GM12878 (cell line): Measurements from ENCODE around the gene DGKA. TPM values are rescaled to one million over a fixed set of nuclear protein-coding genes. Genes with fewer than 3 reads are reported as not detected.

Source experiments
- ATF7 ChIP-seq: fragments of 450-650 bp; IDR thresholded peaks from 2 replicates; pipeline ENCODE4 v1.6.1; 2016; ENCODE audit warnings: low read depth, mild to moderate bottlenecking
- BACH1 ChIP-seq: fragments of 450-650 bp; IDR thresholded peaks from 2 replicates; pipeline ENCODE4 v1.6.1; 2017; ENCODE audit warnings: mild to moderate bottlenecking, borderline replicate concordance
- BCL11A ChIP-seq: IDR thresholded peaks from 2 replicates; pipeline ENCODE4 v1.6.1; 2011; ENCODE audit warnings: low read depth, low read length
- CEBPZ ChIP-seq: fragments of 150-350 bp; IDR thresholded peaks from 2 replicates; pipeline ENCODE4 v1.6.1; 2016; ENCODE audit warnings: low read depth, low read length
- CHD2 ChIP-seq: IDR thresholded peaks from 2 replicates; pipeline ENCODE4 v1.6.1; 2011; ENCODE audit warnings: low read depth, low read length, improper control_type of control experiment, borderline replicate concordance
- DPF2 ChIP-seq: fragments of 450-650 bp; IDR thresholded peaks from 2 replicates; pipeline ENCODE4 v1.6.1; 2017; ENCODE audit warnings: mild to moderate bottlenecking
- ETV6 ChIP-seq, 2 experiments: fragments of 450-650 bp in 1 of 2; IDR thresholded peaks in 1 of 2; conservative IDR thresholded peaks in 1 of 2; 2 replicates each; pipeline ENCODE4 v1.6.1; 2014; ENCODE audit warnings: antibody characterized with exemption in 1 of 2, borderline replicate concordance in 1 of 2, low read depth in 1 of 2, mild to moderate bottlenecking in 1 of 2, moderate library complexity in 1 of 2
- FOS ChIP-seq: IDR thresholded peaks from 3 replicates; pipeline ENCODE4 v1.6.1; 2011; ENCODE audit warnings: borderline replicate concordance; ENCODE audit not compliant: insufficient read length; ENCODE audit errors: extremely low read depth
- GATAD2B ChIP-seq: fragments of 450-650 bp; conservative IDR thresholded peaks from 2 replicates; pipeline ENCODE4 v1.6.1; 2017; ENCODE audit warnings: low read depth, mild to moderate bottlenecking, moderate library complexity
- MEF2A ChIP-seq: IDR thresholded peaks from 2 replicates; pipeline ENCODE4 v1.6.1; 2011; ENCODE audit warnings: low read depth, mild to moderate bottlenecking, low read length, moderate library complexity; ENCODE audit not compliant: insufficient read depth
- NR2C1 ChIP-seq: fragments of 450-650 bp; IDR thresholded peaks from 2 replicates; pipeline ENCODE4 v1.6.1; 2017; ENCODE audit warnings: antibody characterized with exemption, mild to moderate bottlenecking, moderate library complexity
- PRDM15 ChIP-seq: fragments of 450-650 bp; formaldehyde crosslinking; IDR thresholded peaks from 2 replicates; pipeline ENCODE4 v1.4.0; 2020; ENCODE audit warnings: mild to moderate bottlenecking, moderate library complexity
- SMARCA5 ChIP-seq: fragments of 450-650 bp; IDR thresholded peaks from 2 replicates; pipeline ENCODE4 v1.6.1; 2017; ENCODE audit warnings: mild to moderate bottlenecking
- SP1 ChIP-seq: IDR thresholded peaks from one replicate; pipeline ENCODE4 v1.6.1; 2011; ENCODE audit warnings: low read depth, low read length
- SREBF1 ChIP-seq: IDR thresholded peaks from 2 replicates; pipeline ENCODE4 v1.6.1; 2012; ENCODE audit warnings: mild to moderate bottlenecking, low read length
- WRNIP1 ChIP-seq: IDR thresholded peaks from 2 replicates; pipeline ENCODE4 v1.6.1; 2011; ENCODE audit warnings: low read depth, low read length, improper control_type of control experiment, borderline replicate concordance
- ZNF687 ChIP-seq: fragments of 450-650 bp; IDR thresholded peaks from 2 replicates; pipeline ENCODE4 v1.6.1; 2017; ENCODE audit warnings: mild to moderate bottlenecking, moderate library complexity
- polyA plus RNA-seq, 11 experiments: library from polyadenylated mRNA; depleted of rRNA in 4 of 11; unstranded in 6 of 11; stranded (reverse) in 5 of 11; fragments of >200 nt; fragmentation: Nextera tagmentation in 4 of 11; fragmentation: Illumina TruSeq in 1 of 11; extraction: Ambion mirVana in 4 of 11; extraction: Trizol in 1 of 11; gene quantifications; 1 replicate in 1 of 11; 2 replicates in 10 of 11; pipeline versions ENCODE4 v1.2.1 to v1.2.3, GENCODE V29; 2011 to 2016; ENCODE audit warnings: inconsistent platforms in 2 of 11, missing spikeins in 2 of 11, low read depth in 1 of 11
- total RNA-seq, 4 experiments: library from RNA; depleted of rRNA in 3 of 4; stranded (reverse); fragments of >200 nt in 3 of 4; fragmentation: Illumina TruSeq in 1 of 4; extraction: Trizol in 1 of 4; gene quantifications; 2 replicates each; pipeline versions ENCODE4 v1.2.1 to v1.2.3, GENCODE V29; 2013 to 2021
- TF ChIP-seq, protein P1 (sequence below): IDR thresholded peaks from 2 replicates; pipeline ENCODE4 v1.6.1; 2011; ENCODE audit warnings: borderline replicate concordance, low read depth, mild to moderate bottlenecking, moderate library complexity, mixed read lengths, low read length; ENCODE audit not compliant: insufficient read depth; ENCODE audit errors: extremely low read length

DGKA gene
- total and polyA plus RNA-seq, 10 of the 15 experiments (the other 5 are each of a cell fraction or from before 2014, with no cell fraction given), result 14.0 to 65.5 (median 37.1) TPM

- TF ChIP-seq PRDM15 (CRISPR knock-in tag) (no peak), SMARCA5 (no peak), CHD2 (no peak), SP1 (peak; percentile 69), DPF2 (peak; percentile 81), SREBF1 (no peak), ETV6 (conservative IDR thresholded peaks at IDR 0.05 in 1 of 2, IDR thresholded peaks at IDR 0.05 in 1 of 2; ENCODE audit: borderline replicate concordance in 1 of 2, low read depth in 1 of 2) (peak in 1 of 2 experiments; percentile 91; a peak in 2 of 4 replicates), GATAD2B (peak; percentile 61), ATF7 (peak; percentile 44; the same call in 1 of the 2 replicates), BCL11A (peak; percentile 74), WRNIP1 (no peak), NR2C1 (peak; percentile 49; the same call in 1 of the 2 replicates), MEF2A (0 out of 2 replicates have a peak, but pooled peaks have one; percentile 70), CEBPZ (no peak), BACH1 (peak; percentile 39; the same call in 1 of the 2 replicates), ZNF687 (peak; percentile 82), FOS (no peak)
- TF ChIP-seq, protein P1, sequence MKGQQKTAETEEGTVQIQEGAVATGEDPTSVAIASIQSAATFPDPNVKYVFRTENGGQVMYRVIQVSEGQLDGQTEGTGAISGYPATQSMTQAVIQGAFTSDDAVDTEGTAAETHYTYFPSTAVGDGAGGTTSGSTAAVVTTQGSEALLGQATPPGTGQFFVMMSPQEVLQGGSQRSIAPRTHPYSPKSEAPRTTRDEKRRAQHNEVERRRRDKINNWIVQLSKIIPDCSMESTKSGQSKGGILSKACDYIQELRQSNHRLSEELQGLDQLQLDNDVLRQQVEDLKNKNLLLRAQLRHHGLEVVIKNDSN, result no peak
Measured at GRCh38 chr12:55929306-55929791, 1.6 kb upstream of the DGKA start (continued).
